OCI-LY1 (cell line): ENCODE measurements around the gene SENP1.

Source experiments
- EZH2 ChIP-seq: fragments of 200-600 bp; sonication (generic), shearing (Covaris generic); IDR thresholded peaks from 2 replicates; pipeline ENCODE4 v1.8.0; 2017; ENCODE audit warnings: borderline replicate concordance, mixed run types, mild to moderate bottlenecking, antibody characterized with exemption, low read length, moderate library complexity, mixed read lengths
- TF ChIP-seq, protein P1 (sequence below): fragments of 200-600 bp; sonication (generic), shearing (Covaris generic); IDR thresholded peaks from 2 replicates; pipeline ENCODE4 v1.5.1; 2017; ENCODE audit warnings: mild to moderate bottlenecking, antibody characterized with exemption, low read length, moderate library complexity, mixed read lengths

GRCh38 chr12:48028541-48029431 lies 77.1 kb downstream of the SENP1 start:
- TF ChIP-seq, protein P1, sequence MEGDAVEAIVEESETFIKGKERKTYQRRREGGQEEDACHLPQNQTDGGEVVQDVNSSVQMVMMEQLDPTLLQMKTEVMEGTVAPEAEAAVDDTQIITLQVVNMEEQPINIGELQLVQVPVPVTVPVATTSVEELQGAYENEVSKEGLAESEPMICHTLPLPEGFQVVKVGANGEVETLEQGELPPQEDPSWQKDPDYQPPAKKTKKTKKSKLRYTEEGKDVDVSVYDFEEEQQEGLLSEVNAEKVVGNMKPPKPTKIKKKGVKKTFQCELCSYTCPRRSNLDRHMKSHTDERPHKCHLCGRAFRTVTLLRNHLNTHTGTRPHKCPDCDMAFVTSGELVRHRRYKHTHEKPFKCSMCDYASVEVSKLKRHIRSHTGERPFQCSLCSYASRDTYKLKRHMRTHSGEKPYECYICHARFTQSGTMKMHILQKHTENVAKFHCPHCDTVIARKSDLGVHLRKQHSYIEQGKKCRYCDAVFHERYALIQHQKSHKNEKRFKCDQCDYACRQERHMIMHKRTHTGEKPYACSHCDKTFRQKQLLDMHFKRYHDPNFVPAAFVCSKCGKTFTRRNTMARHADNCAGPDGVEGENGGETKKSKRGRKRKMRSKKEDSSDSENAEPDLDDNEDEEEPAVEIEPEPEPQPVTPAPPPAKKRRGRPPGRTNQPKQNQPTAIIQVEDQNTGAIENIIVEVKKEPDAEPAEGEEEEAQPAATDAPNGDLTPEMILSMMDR, result no peak
- TF ChIP-seq EZH2, result no peak
